GM12878 (cell line): ENCODE measurements around the gene ACTR2. TPM values are rescaled to one million over a fixed set of nuclear protein-coding genes. Genes with fewer than 3 reads are reported as not detected.
A peak's percentile ranks its signal among the peaks of the same experiment; 100 is the strongest.

Experiments used
- ATF2 ChIP-seq: IDR thresholded peaks from 2 replicates; pipeline ENCODE4 v1.6.1; 2012; ENCODE audit warnings: low read length, inconsistent platforms
- ATF7 ChIP-seq: fragments of 450-650 bp; IDR thresholded peaks from 2 replicates; pipeline ENCODE4 v1.6.1; 2016; ENCODE audit warnings: low read depth, mild to moderate bottlenecking
- E2F8 ChIP-seq: fragments of 450-650 bp; IDR thresholded peaks from 2 replicates; pipeline ENCODE4 v1.6.1; 2018; ENCODE audit warnings: mild to moderate bottlenecking, low read depth, moderate library complexity; ENCODE audit not compliant: partially characterized antibody
- ETV6 ChIP-seq, 2 experiments: fragments of 450-650 bp in 1 of 2; IDR thresholded peaks in 1 of 2; conservative IDR thresholded peaks in 1 of 2; 2 replicates each; pipeline ENCODE4 v1.6.1; 2014; ENCODE audit warnings: antibody characterized with exemption in 1 of 2, borderline replicate concordance in 1 of 2, low read depth in 1 of 2, mild to moderate bottlenecking in 1 of 2, moderate library complexity in 1 of 2
- JUND ChIP-seq: IDR thresholded peaks from 2 replicates; pipeline ENCODE4 v1.6.1; 2012; ENCODE audit warnings: low read depth, mild to moderate bottlenecking, low read length, improper control_type of control experiment, moderate library complexity
- NFYB ChIP-seq: IDR thresholded peaks from 2 replicates; pipeline ENCODE4 v1.6.1; 2011; ENCODE audit warnings: low read depth, mild to moderate bottlenecking, low read length, improper control_type of control experiment, moderate library complexity; ENCODE audit not compliant: insufficient read depth
- RUNX3 ChIP-seq: IDR thresholded peaks from 2 replicates; pipeline ENCODE4 v1.6.1; 2012; ENCODE audit warnings: low read length, inconsistent platforms
- SREBF1 ChIP-seq: IDR thresholded peaks from 2 replicates; pipeline ENCODE4 v1.6.1; 2012; ENCODE audit warnings: mild to moderate bottlenecking, low read length
- STAT1 ChIP-seq: fragments of 450-650 bp; conservative IDR thresholded peaks from 2 replicates; pipeline ENCODE4 v1.6.1; 2014; ENCODE audit warnings: antibody characterized with exemption, mild to moderate bottlenecking
- YY1 ChIP-seq: IDR thresholded peaks from 2 replicates; pipeline ENCODE4 v1.6.1; 2011; ENCODE audit warnings: low read depth, mild to moderate bottlenecking, low read length
- ZBTB33 ChIP-seq: fragments of 450-650 bp; IDR thresholded peaks from 2 replicates; pipeline ENCODE4 v1.6.1; 2017; ENCODE audit warnings: mild to moderate bottlenecking
- ZNF592 ChIP-seq: fragments of 450-650 bp; IDR thresholded peaks from 2 replicates; pipeline ENCODE4 v1.6.1; 2017; ENCODE audit warnings: mild to moderate bottlenecking, moderate library complexity
- ZNF687 ChIP-seq: fragments of 450-650 bp; IDR thresholded peaks from 2 replicates; pipeline ENCODE4 v1.6.1; 2017; ENCODE audit warnings: mild to moderate bottlenecking, moderate library complexity
- polyA plus RNA-seq, 11 experiments: library from polyadenylated mRNA; depleted of rRNA in 4 of 11; unstranded in 6 of 11; stranded (reverse) in 5 of 11; fragments of >200 nt; fragmentation: Nextera tagmentation in 4 of 11; fragmentation: Illumina TruSeq in 1 of 11; extraction: Ambion mirVana in 4 of 11; extraction: Trizol in 1 of 11; gene quantifications; 1 replicate in 1 of 11; 2 replicates in 10 of 11; pipeline versions ENCODE4 v1.2.1 to v1.2.3, GENCODE V29; 2011 to 2016; ENCODE audit warnings: inconsistent platforms in 2 of 11, missing spikeins in 2 of 11, low read depth in 1 of 11
- total RNA-seq, 4 experiments: library from RNA; depleted of rRNA in 3 of 4; stranded (reverse); fragments of >200 nt in 3 of 4; fragmentation: Illumina TruSeq in 1 of 4; extraction: Trizol in 1 of 4; gene quantifications; 2 replicates each; pipeline versions ENCODE4 v1.2.1 to v1.2.3, GENCODE V29; 2013 to 2021

Gene ACTR2
- total and polyA plus RNA-seq, 10 of the 15 experiments (the other 5 are each of a cell fraction or from before 2014, with no cell fraction given) = 94.2 to 401 (median 195) TPM

GRCh38 chr2:65320042-65320725 lies 92.6 kb downstream of the ACTR2 start (continued):
- TF ChIP-seq ZBTB33 (no peak), SREBF1 (no peak), YY1 (no peak; the same call in 1 of the 2 replicates), ATF7 (peak; percentile 55), ETV6 (conservative IDR thresholded peaks at IDR 0.05 in 1 of 2, IDR thresholded peaks at IDR 0.05 in 1 of 2; ENCODE audit: borderline replicate concordance in 1 of 2, low read depth in 1 of 2) (peak in 1 of 2 experiments; percentile 25; a peak in 1 of 4 replicates), ZNF687 (no peak), NFYB (no peak), RUNX3 (peak; percentile 44; the same call in 1 of the 2 replicates), E2F8 (no peak), ATF2 (peak; percentile 80; the same call in 1 of the 2 replicates), JUND (no peak), STAT1 (no peak), ZNF592 (no peak)
